Thymus (tissue), 11 donors: ENCODE measurements around the gene SFT2D1. TPM values are rescaled to one million over a fixed set of nuclear protein-coding genes. Genes with fewer than 3 reads are reported as not detected.
A peak's percentile ranks its signal among the peaks of the same experiment; 100 is the strongest.
"Not testable (repeated sequence)": the region's sequence is repeated elsewhere in the genome, so short reads cannot be mapped to it uniquely, and the experiment has no call there.

Experiments used
- DNase-seq, 9 donors: peaks; one replicate each; pipeline ENCODE4 v3.0.0-alpha.2; 2013; ENCODE audit warnings: low spot score in 9 of 9, low read depth in 6 of 9, missing footprints in 1 of 9
- H3K27ac ChIP-seq, 2 donors: one replicate each; pipeline ENCODE4 v1.5.1; 2013; ENCODE audit warnings: control low read depth in 1 of 2, low read depth in 1 of 2, low read length in 1 of 2, mild to moderate bottlenecking in 1 of 2, moderate library complexity in 1 of 2
- H3K27me3 ChIP-seq, 2 donors: one replicate each; pipeline ENCODE4 v1.5.1; 2013; ENCODE audit warnings: low read length in 1 of 2; ENCODE audit not compliant: control insufficient read depth in 2 of 2, insufficient read depth in 1 of 2
- H3K36me3 ChIP-seq, 2 donors: one replicate each; pipeline ENCODE4 v1.5.1; 2013; ENCODE audit warnings: low read length in 1 of 2, mild to moderate bottlenecking in 1 of 2, moderate library complexity in 1 of 2; ENCODE audit not compliant: control insufficient read depth in 2 of 2, insufficient read depth in 2 of 2
- H3K4me1 ChIP-seq, 2 donors: one replicate each; pipeline ENCODE4 v1.5.1; 2013; ENCODE audit warnings: low read length in 2 of 2; ENCODE audit not compliant: control insufficient read depth in 2 of 2, insufficient read depth in 2 of 2
- H3K4me3 ChIP-seq, 2 donors: one replicate each; pipeline ENCODE4 v1.5.1; 2013; ENCODE audit warnings: low read length in 2 of 2, control low read depth in 1 of 2, mild to moderate bottlenecking in 1 of 2
- H3K9me3 ChIP-seq, 2 donors: one replicate each; pipeline ENCODE4 v1.5.1; 2013; ENCODE audit warnings: low read length in 1 of 2, mild to moderate bottlenecking in 1 of 2; ENCODE audit not compliant: control insufficient read depth in 2 of 2, insufficient read depth in 1 of 2
- WGBS: extraction: QIAGEN DNeasy Blood & Tissue Kit; methylation state at CpG from one replicate; pipeline ENCODE4 v1.1.7; 2013; 5-methylcytosine and 5-hydroxymethylcytosine counted together
- polyA plus RNA-seq: library from polyadenylated mRNA; stranded (reverse); fragments of 200-250 nt; gene quantifications from one replicate; pipeline ENCODE4 v1.2.3, GENCODE V29; 2013
- total RNA-seq: library from RNA; stranded (reverse); fragments of 120-200 nt; gene quantifications from one replicate; pipeline ENCODE4 v1.2.4, GENCODE V29; 2013
- donor health status: healthy.

Gene SFT2D1
- total and polyA plus RNA-seq, 2 donors, result 34.9 to 106 TPM

DNA sequence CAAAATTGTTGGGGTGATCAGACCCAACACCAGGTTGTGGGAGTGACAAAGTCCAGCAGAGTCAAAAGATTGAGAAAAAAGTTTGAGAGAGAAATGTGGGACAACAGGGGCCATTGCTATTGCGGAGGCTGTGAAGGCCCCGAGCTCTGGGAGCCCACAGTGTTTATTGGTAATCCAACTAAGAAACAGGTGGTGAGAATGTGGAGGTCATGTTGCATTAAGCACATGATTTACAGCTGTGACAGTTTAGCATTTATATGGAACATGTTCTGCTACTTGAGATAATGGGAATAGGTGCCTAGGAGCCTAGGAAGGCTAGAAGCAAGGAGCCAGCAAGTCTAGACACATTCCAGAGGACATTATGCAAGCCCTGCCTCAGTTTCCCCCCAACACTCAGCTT lies 2.6 kb upstream of the SFT2D1 start:
- H3K36me3 ChIP-seq, H3K9me3 ChIP-seq, DNase-seq, H3K4me3 ChIP-seq, H3K27ac ChIP-seq, H3K27me3 ChIP-seq: not testable (repeated sequence)
- over 99% methylated on average over 2 of the region's 2 CpGs for WGBS
- peaks cover 10 to 22% of the 10 kb centered on the region in 2 donors for H3K4me1 ChIP-seq

DNA sequence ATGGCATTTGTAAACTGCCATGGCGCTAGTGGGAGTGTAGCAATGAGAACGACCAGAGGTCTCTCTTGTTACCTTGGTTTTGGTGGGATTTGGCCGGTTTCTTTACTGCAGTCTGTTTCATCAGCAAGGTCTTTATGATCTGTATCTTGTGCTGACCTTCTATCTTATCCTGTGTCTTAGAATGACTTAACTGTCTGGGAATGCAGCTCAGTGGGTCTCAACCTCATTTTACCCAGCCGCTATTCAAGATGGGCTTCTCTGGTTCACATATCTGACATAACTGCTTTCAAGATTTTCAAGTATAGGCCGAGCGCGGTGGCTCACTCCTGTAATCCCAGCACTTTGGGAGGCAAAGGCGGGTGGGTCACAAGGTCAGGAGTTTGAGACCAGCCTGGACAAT lies 1.9 kb upstream of the SFT2D1 start:
- peaks cover 0 to 7% of the 10 kb centered on the region in 2 donors for H3K9me3 ChIP-seq
- no peak overlapping the region for H3K4me3 ChIP-seq
- H3K27ac ChIP-seq, result no peak overlapping the region
- peaks cover 14 to 29% of the 10 kb centered on the region in 2 donors for H3K4me1 ChIP-seq
- no peak for DNase-seq
- whole genome bisulfite sequencing, result 98% methylated on average over 8 of the region's 8 CpGs
- H3K36me3 ChIP-seq, result peaks cover 0 to 6% of the 10 kb centered on the region in 2 donors
- H3K27me3 ChIP-seq, result no peaks in the 10 kb centered on the region

DNA sequence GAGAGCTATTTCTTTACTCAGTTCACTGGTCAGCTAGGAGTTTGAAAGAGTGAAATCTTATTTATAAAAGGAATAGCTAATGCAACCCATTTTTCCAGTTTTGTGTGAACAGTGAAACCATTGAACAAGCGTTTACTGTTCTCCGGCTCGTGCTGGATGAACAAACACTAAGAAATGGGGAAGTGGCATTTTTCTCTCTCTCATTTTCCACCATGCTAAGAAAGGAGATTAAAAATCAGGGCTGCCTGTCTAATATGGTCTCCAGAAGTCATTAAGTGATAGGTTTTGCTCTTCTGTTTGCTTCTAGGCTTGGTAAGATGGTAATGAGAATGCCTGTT lies 774 bp upstream of the SFT2D1 start:
- H3K4me1 ChIP-seq, result peaks cover 14 to 36% of the 10 kb centered on the region in 2 donors
- peak overlapping the region; percentile 91 to 98 for H3K4me3 ChIP-seq
- H3K27ac ChIP-seq, result peak overlapping the region; percentile 90
- H3K9me3 ChIP-seq, result peaks cover 0 to 7% of the 10 kb centered on the region in 2 donors
- WGBS, result 5% methylated on average over 3 of the region's 3 CpGs
- no peaks in the 10 kb centered on the region for H3K27me3 ChIP-seq
- peaks cover under 1 to 10% of the 10 kb centered on the region in 2 donors for H3K36me3 ChIP-seq
- DNase-seq, result no peak

DNA sequence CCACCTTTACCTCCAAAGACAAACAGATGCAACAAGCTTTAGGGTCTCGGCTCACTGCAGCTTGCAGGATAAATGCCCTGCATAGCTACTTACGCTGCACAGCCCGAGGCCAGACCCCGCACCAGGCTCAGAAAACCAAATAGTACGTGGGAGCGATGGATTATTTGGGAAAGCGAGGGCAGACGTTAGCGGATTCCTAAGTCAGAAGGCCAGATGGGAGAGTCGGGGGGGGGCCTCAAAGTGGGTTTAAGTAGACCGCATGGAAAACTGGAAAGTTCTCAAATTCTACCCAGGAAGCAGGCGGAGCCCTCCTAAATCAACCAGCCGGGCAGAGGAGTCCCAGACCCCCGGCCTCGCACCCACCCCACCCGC lies 382 bp downstream of the SFT2D1 start:
- Histone ChIP-seq H3K4me3 (peak overlapping the region; percentile 91 to 98), H3K27ac (peak overlapping the region; percentile 90), H3K9me3 (peaks cover 0 to 7% of the 10 kb centered on the region in 2 donors), H3K36me3 (peaks cover 12 to 22% of the 10 kb centered on the region in 2 donors), H3K4me1 (peaks cover 14 to 36% of the 10 kb centered on the region in 2 donors), H3K27me3 (no peaks in the 10 kb centered on the region)
- under 1% methylated on average over 16 of the region's 16 CpGs for WGBS
- DNase-seq, result peak in 3 of 9 donors; percentile 22 to 36 (median 23)

DNA sequence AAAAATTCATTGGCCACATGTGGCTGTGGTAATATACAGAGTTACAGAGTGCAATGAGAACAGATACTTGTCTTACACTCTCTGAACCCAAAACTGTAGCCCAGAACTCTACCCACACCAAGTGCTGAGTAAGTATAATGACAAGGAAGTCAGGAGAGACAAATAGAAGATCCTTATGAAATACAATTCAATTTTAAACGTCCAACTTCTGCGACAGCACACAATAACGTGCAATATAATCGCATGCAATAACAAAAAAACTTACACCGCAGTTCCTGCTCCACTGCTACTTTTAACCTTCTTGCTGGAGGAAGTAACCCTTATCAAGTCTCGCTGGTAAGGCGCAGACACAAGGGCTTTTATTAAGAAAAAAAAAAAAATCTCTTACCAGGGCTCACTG lies 881 bp downstream of the SFT2D1 start:
- no peaks in the 10 kb centered on the region for H3K27me3 ChIP-seq
- H3K9me3 ChIP-seq, result peaks cover 0 to 7% of the 10 kb centered on the region in 2 donors
- DNase-seq, result peak in 3 of 9 donors; percentile 15 to 65 (median 32)
- peak overlapping the region; percentile 91 to 98 for H3K4me3 ChIP-seq
- H3K4me1 ChIP-seq, result peaks cover 14 to 36% of the 10 kb centered on the region in 2 donors
- H3K36me3 ChIP-seq, result peaks cover 17 to 26% of the 10 kb centered on the region in 2 donors
- H3K27ac ChIP-seq, result peak overlapping the region in 1 of 2 donors; percentile 90
- WGBS, result 3% methylated on average over 7 of the region's 7 CpGs

DNA sequence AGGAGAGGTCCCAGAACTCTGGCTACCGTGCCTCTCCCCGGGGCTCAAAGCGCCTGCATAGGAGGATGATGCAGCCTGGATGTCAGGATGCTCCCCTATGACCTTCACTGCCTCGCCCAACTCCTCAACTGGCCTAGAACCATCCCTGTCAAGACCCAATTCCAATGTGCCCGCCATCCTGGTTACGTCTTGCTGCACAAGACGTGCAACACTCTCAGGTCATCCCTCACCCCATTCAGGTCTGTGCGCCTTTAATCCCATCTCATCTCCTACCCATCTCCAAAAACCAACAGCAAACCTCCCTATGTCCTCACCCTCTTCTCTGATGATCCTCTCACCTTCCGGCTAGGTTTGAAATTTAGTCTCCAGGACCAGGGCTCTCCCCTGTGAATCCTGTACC lies 3.5 kb downstream of the SFT2D1 start:
- H3K27ac ChIP-seq, result no peak overlapping the region
- H3K4me1 ChIP-seq, result peaks cover 25 to 46% of the 10 kb centered on the region in 2 donors
- H3K36me3 ChIP-seq, result peaks cover 29 to 41% of the 10 kb centered on the region in 2 donors
- H3K9me3 ChIP-seq, result peaks cover 0 to 7% of the 10 kb centered on the region in 2 donors
- WGBS, result 98% methylated on average over 9 of the region's 9 CpGs
- H3K4me3 ChIP-seq, result no peak overlapping the region
- DNase-seq, result no peak
- H3K27me3 ChIP-seq, result no peaks in the 10 kb centered on the region

DNA sequence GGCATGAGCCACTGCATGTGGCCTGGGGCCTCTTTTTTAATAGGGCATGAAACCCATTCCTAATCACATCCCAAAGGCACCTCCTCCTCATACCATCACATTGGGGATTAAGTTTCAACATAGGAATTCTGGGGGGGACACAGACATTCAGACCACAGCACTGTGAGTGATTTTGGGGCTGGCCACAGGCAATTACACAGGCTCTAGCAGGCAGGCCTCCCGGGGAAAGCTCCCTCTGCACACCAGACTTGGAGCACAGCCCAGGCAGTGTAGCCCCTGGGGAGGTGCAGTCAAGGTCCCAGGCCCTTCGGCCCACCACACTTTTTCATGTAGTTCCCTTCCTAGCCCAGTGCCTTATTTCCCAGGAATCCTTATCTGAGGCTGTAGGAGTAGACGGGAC lies 5.5 kb downstream of the SFT2D1 start:
- peaks cover 0 to under 1% of the 10 kb centered on the region in 2 donors for H3K9me3 ChIP-seq
- no peak overlapping the region for H3K4me3 ChIP-seq
- H3K27ac ChIP-seq, result no peak overlapping the region
- peaks cover 36 to 51% of the 10 kb centered on the region in 2 donors for H3K4me1 ChIP-seq
- peaks cover 29 to 46% of the 10 kb centered on the region in 2 donors for H3K36me3 ChIP-seq
- H3K27me3 ChIP-seq, result no peaks in the 10 kb centered on the region
- whole genome bisulfite sequencing, result 98% methylated on average over 3 of the region's 3 CpGs
- no peak for DNase-seq

DNA sequence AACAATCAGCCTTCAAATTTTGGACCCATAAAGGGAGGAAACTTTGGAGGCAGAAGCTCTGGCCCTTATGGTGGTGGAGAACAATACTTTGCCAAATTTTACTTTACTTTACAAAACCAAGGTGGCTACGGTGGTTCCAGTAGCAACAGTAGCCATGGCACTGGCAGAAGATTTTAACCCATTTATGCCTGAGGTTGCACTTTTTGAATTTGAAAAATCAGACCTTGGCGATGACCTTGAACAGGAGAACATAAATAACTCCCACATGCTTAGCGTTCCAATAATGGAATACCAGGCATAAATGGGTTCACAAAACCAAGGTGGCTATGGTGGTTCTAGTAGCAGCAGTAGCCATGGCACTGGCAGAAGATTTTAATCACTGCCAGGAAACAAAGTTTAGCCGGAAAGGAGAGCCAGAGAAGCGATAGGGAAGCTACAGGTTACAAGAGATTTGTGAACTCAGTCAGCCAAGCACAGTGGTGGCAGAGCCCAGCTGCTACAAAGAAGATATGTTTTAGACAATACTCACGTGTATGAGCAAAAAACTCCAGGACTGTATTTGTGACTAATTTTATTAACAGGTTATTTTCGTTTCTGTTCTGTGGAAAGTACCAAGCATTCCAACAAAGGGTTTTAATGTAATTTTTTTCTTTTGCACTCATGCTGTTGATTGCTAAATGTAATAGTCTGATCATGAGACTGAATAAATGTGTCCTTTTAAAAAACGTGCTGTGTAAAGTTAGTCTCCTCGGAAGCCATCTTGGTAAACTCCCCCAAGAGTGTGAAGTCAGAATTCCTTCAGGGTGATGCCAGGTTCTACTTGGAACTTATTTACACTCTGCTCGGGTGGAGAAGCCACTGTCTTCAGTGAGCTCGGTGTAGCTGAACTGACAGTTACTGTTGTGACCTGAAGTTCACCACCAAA lies 6.7 kb downstream of the SFT2D1 start:
- 95% methylated on average over 11 of the region's 11 CpGs for WGBS
- no peak for DNase-seq
- Histone ChIP-seq H3K27me3 (no peaks in the 10 kb centered on the region), H3K4me1 (peaks cover 31 to 43% of the 10 kb centered on the region in 2 donors), H3K36me3 (peaks cover 29 to 43% of the 10 kb centered on the region in 2 donors), H3K4me3 (no peak overlapping the region), H3K27ac (no peak overlapping the region), H3K9me3 (no peaks in the 10 kb centered on the region)

DNA sequence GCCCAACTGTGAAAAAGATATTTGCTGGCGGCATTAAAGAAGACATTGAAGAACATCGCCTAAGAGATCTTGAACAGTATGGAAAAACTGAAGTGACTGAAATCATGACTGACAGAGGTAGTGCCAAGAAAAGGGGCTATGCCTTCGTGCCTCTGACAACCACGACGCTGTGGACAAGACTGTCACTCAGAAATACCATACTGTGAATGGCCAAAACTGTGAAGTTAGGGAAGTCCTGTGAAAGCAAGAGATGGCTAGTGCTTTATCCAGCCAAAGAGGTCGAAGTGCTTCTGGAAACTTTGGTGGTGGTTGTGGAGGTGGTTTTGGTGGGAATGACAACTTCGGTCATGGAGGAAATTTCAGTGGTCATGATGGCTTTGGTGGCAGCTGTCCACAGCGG lies 7.5 kb downstream of the SFT2D1 start:
- DNase-seq, result no peak
- Histone ChIP-seq H3K9me3 (no peaks in the 10 kb centered on the region), H3K36me3 (peaks cover 29 to 40% of the 10 kb centered on the region in 2 donors), H3K4me3 (no peak overlapping the region), H3K27ac (no peak overlapping the region), H3K4me1 (peaks cover 26 to 36% of the 10 kb centered on the region in 2 donors), H3K27me3 (no peaks in the 10 kb centered on the region)
- 98% methylated on average over 8 of the region's 8 CpGs for WGBS
